AG04449 (cell line): Measurements from ENCODE around the gene GMEB2.
"Not testable (repeated sequence)": the region's sequence is repeated elsewhere in the genome, so short reads cannot be mapped to it uniquely, and the experiment has no call there.

Source experiments
- CTCF ChIA-PET: fragments of 350-600 bp; formaldehyde crosslinking; extraction: SDS; loops from one replicate; lab custom pipeline; 2021; ENCODE audit warnings: antibody characterized with exemption; lab: Yijun Ruan, JAX
- POLR2A ChIA-PET: fragments of 400-600, 350-600 bp; formaldehyde crosslinking; extraction: SDS; loops from one replicate; lab custom pipeline; 2020; ENCODE audit warnings: antibody characterized with exemption, inconsistent platforms; lab: Yijun Ruan, JAX
- DNase-seq: peaks from one replicate; pipeline ENCODE4 v3.0.0-alpha.2; 2010; ENCODE audit warnings: low read depth, low spot score
- H3K4me3 ChIP-seq: 2 replicates; pipeline ENCODE4 v1.5.1; 2011; ENCODE audit warnings: low read depth, mild to moderate bottlenecking, control low read depth, low read length
- TF ChIP-seq, protein P1 (sequence below): IDR thresholded peaks from one replicate; pipeline ENCODE4 v1.5.1; 2011; ENCODE audit warnings: mild to moderate bottlenecking, moderate library complexity, low read length, control low read depth, inconsistent platforms; ENCODE audit not compliant: insufficient read depth; ENCODE audit errors: missing control alignments

Gene GMEB2

DNA sequence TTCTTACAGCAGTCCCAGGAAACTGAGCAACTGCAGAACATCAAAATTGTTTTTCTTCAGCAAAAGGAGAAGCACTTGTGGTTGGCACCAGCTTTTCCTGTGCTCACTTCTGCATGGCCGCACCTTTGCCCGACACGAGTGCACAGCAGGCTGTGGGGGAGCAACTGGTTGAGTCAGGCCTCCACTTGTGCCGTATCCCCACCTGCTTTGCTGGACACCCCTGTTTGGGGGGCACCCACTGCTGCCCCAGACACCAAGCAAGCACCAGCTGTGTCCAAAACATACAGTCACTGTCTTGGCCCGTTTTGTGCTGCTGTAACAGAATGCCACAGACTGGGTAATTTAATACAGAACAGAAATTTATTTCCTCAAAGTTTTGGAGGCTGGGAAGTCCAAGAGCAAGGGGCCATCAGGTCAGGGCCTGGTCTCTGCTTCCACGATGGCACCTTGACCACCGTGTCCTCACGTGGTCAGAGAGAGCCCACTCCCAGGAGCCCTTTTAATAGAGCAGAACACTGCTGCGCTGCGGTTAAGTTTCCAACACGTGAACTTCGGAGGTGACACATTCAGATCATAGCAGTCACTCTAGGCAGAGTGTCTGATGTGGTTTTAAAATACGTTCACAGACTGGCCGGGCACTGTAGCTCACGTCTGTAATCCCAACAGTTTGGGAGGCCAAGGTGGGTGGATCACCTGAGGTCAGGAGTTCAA is 8.7 kb upstream of the GMEB2 start:
- TF ChIP-seq, protein P1, sequence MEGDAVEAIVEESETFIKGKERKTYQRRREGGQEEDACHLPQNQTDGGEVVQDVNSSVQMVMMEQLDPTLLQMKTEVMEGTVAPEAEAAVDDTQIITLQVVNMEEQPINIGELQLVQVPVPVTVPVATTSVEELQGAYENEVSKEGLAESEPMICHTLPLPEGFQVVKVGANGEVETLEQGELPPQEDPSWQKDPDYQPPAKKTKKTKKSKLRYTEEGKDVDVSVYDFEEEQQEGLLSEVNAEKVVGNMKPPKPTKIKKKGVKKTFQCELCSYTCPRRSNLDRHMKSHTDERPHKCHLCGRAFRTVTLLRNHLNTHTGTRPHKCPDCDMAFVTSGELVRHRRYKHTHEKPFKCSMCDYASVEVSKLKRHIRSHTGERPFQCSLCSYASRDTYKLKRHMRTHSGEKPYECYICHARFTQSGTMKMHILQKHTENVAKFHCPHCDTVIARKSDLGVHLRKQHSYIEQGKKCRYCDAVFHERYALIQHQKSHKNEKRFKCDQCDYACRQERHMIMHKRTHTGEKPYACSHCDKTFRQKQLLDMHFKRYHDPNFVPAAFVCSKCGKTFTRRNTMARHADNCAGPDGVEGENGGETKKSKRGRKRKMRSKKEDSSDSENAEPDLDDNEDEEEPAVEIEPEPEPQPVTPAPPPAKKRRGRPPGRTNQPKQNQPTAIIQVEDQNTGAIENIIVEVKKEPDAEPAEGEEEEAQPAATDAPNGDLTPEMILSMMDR: no peak
- DNase-seq: no peak
- no peak overlapping the region for H3K4me3 ChIP-seq
- ChIA-PET CTCF (interaction anchor here (1.9 kb wide), 1 partner anchor 8 kb away, joined by 6 read pairs; the partner anchor contains the start of gene GMEB2), POLR2A (interaction anchor here (0.7 kb wide), 1 partner anchor 10 kb away, joined by 3 read pairs; no protein-coding TSS in a partner anchor)

DNA sequence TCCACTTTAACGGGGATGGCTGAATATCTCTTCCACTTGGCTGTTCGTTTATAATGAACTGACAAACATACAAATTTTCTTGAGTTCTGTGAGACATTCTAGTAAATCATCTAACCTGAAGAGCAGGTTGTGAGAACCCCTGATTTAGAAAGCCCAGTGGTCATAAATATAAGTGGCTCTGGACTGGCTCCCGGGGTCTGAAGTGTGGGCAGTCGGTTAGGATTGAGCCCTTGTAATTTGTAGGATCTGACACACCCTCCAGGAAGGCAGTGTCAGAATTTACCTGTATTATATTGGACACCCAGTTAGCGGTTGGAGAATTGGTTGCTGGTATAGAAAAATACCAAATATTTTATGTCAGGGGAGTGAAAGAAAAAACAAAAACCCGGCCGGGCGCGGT is 6.8 kb upstream of the GMEB2 start:
- ChIA-PET POLR2A (no interaction called here), CTCF (no interaction called here)
- no peak overlapping the region for H3K4me3 ChIP-seq
- TF ChIP-seq, protein P1: no peak
- DNase-seq: no peak

DNA sequence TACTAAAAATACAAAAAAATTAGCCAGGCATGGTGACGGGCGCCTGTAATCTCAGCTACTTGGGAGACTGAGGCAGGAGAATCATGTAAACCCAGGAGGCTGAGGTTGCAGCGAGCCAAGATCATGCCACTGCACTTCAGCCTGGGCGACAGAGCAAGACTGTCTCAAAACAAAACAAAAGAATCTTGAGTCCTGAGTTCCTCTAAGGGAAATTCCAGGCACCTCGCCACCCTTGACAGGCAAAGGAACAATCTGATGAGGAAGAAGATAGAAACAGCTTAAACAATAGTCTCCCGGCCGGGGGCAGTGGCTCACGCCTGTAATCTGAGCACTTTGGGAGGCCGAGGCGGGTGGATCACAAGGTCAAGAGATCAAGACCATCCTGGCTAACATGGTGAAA is 4.5 kb upstream of the GMEB2 start:
- DNase-seq, CTCF ChIA-PET, POLR2A ChIA-PET, H3K4me3 ChIP-seq: not testable (repeated sequence)

DNA sequence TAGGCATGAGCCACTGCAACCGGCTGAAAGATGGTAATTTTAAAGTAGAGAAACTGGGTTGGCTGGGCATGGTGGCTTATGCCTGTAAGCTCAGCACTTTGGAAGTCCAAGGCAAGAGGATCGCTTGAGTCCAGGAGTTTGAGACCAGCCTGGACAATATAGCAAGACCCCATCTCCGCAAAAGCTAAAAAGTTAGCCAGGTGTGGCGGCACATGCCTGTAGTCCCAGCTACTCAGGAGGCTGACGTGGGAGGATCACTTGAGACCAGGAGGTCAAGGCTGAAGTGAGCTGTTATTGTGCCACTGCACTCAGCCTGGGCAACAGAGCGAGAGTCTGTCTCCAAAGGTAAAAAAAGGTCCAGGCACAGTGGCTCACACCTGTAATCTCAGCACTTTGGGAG is 4.1 kb upstream of the GMEB2 start:
- H3K4me3 ChIP-seq, CTCF ChIA-PET, DNase-seq: not testable (repeated sequence)
- POLR2A ChIA-PET: interaction anchor here (0.6 kb wide), 1 partner anchor 94 kb away, joined by 3 read pairs; the partner anchor contains the start of gene PTK6

DNA sequence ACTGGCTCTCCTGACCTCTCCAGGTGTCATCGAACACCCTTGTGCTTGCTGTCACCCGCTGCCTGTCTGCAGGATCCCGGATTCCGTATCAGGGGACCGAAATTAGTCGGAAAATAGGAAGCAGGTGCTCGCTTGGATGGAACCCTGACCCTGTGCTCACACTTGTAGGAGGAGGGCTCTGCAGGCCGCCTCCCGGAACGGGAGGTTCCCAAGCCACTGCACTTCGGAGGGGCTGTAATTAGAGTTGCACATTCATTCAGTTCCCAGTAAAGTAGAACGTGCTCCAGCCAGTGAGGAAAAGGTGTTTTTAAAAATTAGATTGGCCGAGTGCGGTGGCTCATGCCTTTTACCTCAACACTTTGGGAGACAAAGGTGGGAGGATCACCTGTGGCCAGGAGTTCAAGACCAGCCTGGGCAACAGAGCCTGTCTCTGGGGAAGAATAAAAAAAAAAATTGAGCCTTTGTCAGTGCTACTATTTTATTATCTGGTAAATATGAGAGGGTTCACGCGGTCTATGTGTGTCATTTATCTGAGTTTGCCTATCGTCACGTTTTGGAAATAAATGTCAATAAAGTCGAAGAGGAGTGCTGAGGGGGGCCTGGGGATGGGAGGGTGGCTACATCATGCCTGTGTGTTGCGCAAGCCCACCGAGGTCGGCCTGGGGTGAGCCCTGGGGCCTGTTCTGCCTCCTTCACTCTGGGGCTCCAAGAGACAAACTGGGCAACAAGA is 1.5 kb upstream of the GMEB2 start:
- no peak for DNase-seq
- TF ChIP-seq, protein P1: no peak
- H3K4me3 ChIP-seq: peak overlapping the region; percentile 93
- POLR2A ChIA-PET: interaction anchor here (1.6 to 1.7 kb wide), 2 partner anchors 13 to 112 kb away, joined by 4 to 11 read pairs; no protein-coding TSS in a partner anchor
- CTCF ChIA-PET: interaction anchor here (1.2 kb wide), 1 partner anchor 157 kb away, joined by 3 read pairs; no protein-coding TSS in a partner anchor

DNA sequence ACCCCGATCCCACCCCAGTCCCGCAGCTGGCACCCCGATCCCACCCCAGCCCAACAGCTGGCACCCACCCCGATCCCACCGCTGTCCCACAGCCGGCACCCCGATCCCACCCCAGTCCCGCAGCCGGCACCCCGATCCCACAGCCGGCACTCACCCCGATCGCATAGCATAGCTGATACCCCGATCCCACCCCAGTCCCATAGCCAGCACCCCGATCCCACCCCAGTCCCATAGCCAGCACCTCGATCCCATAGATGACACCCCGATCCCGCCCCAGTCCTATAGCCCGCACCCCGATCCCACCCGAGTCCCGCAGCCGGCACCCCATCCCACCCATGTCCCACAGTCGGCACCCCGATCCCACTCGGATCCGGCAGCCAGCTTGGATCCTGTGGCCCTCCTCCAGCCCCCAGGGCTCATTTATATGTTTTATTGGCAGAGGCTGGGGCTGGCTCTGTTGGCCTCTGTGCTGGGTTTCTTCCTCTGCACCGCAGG is 897 bp upstream of the GMEB2 start:
- DNase-seq: no peak
- CTCF ChIA-PET: interaction anchor here (1.1 to 1.2 kb wide), 2 partner anchors 9 to 158 kb away, joined by 3 to 6 read pairs; no protein-coding TSS in a partner anchor
- H3K4me3 ChIP-seq: peak overlapping the region; percentile 93
- POLR2A ChIA-PET: interaction anchor here (1.4 to 1.7 kb wide), 4 partner anchors 9 to 113 kb away, joined by 4 to 11 read pairs (median 6); partner anchors contain the start of gene RTEL1
- TF ChIP-seq, protein P1: no peak

DNA sequence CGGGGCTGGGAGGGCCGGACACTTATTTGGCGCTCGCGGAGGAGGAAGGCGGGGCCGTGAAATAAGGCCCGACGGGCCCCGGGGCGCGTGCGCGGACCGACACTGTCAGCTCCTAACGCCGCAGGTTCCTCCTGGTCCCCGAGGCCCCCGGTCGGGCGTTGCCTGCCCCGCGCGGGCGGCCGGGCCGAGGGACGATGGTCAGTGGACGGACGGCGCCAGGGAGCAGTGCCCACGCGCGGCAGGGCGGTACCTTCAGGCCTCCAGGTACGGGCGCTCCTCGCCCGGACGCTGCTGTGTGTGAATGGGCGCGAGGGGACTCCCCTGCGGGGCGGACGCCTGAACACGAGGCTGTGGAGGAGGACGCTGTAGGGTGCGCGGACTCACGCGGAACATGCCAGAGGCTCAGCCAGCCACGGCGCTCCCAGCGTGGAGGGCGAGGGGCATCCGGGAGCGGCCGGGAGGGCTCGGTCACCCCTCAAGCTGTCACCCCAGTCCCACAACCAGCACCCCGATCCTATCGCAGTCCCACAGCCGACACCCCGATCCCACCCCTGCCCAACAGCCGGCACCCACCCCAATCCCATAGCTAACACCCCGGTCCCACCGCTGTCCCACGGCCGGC is 339 bp upstream of the GMEB2 start:
- H3K4me3 ChIP-seq: peak overlapping the region; percentile 93
- CTCF ChIA-PET: interaction anchor here (1.0 to 1.2 kb wide), 3 partner anchors 9 to 159 kb away, joined by 3 to 6 read pairs (median 4); no protein-coding TSS in a partner anchor
- POLR2A ChIA-PET: interaction anchor here (0.6 to 1.7 kb wide), 10 partner anchors 9 to 248 kb away, joined by 3 to 11 read pairs (median 3); partner anchors contain the start of genes ARFRP1, RTEL1 and ZGPAT
- DNase-seq: peak; percentile 34
- TF ChIP-seq, protein P1: no peak
